Mesenchymal stem cell (in vitro differentiated cells and primary cell): ENCODE results near the gene BCO1.

Experiments
- DNase-seq: peaks from one replicate; pipeline ENCODE4 v3.0.0-alpha.2; 2013
- H2AFZ ChIP-seq: one replicate; pipeline ENCODE4 v1.6.1; 2013; ENCODE audit warnings: low read depth, mild to moderate bottlenecking, control low read depth, inconsistent platforms, low read length, moderate library complexity
- H2AK5ac ChIP-seq: 2 replicates; pipeline ENCODE4 v1.6.1; 2013; ENCODE audit warnings: low read length, moderate library complexity, mild to moderate bottlenecking, inconsistent platforms; ENCODE audit not compliant: severe bottlenecking
- H2BK120ac ChIP-seq: one replicate; pipeline ENCODE4 v1.6.1; 2013; ENCODE audit warnings: low read depth, mild to moderate bottlenecking, inconsistent platforms, low read length, moderate library complexity
- H2BK12ac ChIP-seq, 2 experiments: one replicate each; pipeline ENCODE4 v1.6.1; 2013; ENCODE audit warnings: inconsistent platforms in 2 of 2, low read length in 2 of 2, mild to moderate bottlenecking in 2 of 2, moderate library complexity in 2 of 2, control low read depth in 1 of 2
- H2BK15ac ChIP-seq: one replicate; pipeline ENCODE4 v1.6.1; 2013; ENCODE audit warnings: mild to moderate bottlenecking, low read depth, inconsistent platforms; ENCODE audit not compliant: poor library complexity, severe bottlenecking
- H2BK5ac ChIP-seq: 2 replicates; pipeline ENCODE4 v1.6.1; 2013; ENCODE audit warnings: low read depth, mild to moderate bottlenecking, low read length, control low read depth, inconsistent platforms; ENCODE audit not compliant: poor library complexity, severe bottlenecking
- H3K14ac ChIP-seq, 2 experiments: one replicate each; pipeline ENCODE4 v1.6.1; 2013; ENCODE audit warnings: inconsistent platforms in 2 of 2, low read length in 2 of 2, control low read depth in 1 of 2, mild to moderate bottlenecking in 1 of 2, moderate library complexity in 1 of 2
- H3K18ac ChIP-seq, 2 experiments: one replicate each; pipeline ENCODE4 v1.6.1; 2013; ENCODE audit warnings: inconsistent platforms in 2 of 2, low read length in 2 of 2, control low read depth in 1 of 2, low read depth in 1 of 2, mild to moderate bottlenecking in 1 of 2
- H3K23ac ChIP-seq, 2 experiments: one replicate each; pipeline ENCODE4 v1.6.1; 2013; ENCODE audit warnings: inconsistent platforms in 2 of 2, low read length in 2 of 2, mild to moderate bottlenecking in 2 of 2, moderate library complexity in 2 of 2, control low read depth in 1 of 2
- H3K27ac ChIP-seq: 2 replicates; pipeline ENCODE4 v1.5.1; 2013; ENCODE audit warnings: mild to moderate bottlenecking, moderate library complexity, low read length, control low read depth, inconsistent platforms; ENCODE audit not compliant: poor library complexity, severe bottlenecking
- H3K27me3 ChIP-seq, 2 experiments: 2 replicates each; pipeline versions ENCODE4 v1.6.1 to v1.7.0; 2013; ENCODE audit warnings: low read length in 2 of 2, mild to moderate bottlenecking in 2 of 2, moderate library complexity in 2 of 2, control low read depth in 1 of 2, inconsistent platforms in 1 of 2; ENCODE audit not compliant: control insufficient read depth in 1 of 2, insufficient read depth in 1 of 2
- H3K36me3 ChIP-seq, 2 experiments: 2 replicates each; pipeline versions ENCODE4 v1.6.1 to v1.7.0; 2013; ENCODE audit warnings: low read length in 2 of 2, control low read depth in 1 of 2, inconsistent platforms in 1 of 2, low read depth in 1 of 2, mild to moderate bottlenecking in 1 of 2; ENCODE audit not compliant: insufficient read depth in 2 of 2, control insufficient read depth in 1 of 2
- H3K4ac ChIP-seq, 2 experiments: one replicate each; pipeline ENCODE4 v1.6.1; 2013; ENCODE audit warnings: inconsistent platforms in 2 of 2, low read length in 2 of 2, mild to moderate bottlenecking in 2 of 2, moderate library complexity in 2 of 2, control low read depth in 1 of 2, low read depth in 1 of 2
- H3K4me1 ChIP-seq: 2 replicates; pipeline ENCODE4 v1.6.1; 2013; ENCODE audit warnings: low read depth, low read length, control low read depth; ENCODE audit not compliant: control insufficient read depth, insufficient read depth
- H3K4me2 ChIP-seq: 2 replicates; pipeline ENCODE4 v1.6.1; 2013; ENCODE audit warnings: low read length, mild to moderate bottlenecking, inconsistent platforms; ENCODE audit not compliant: poor library complexity, severe bottlenecking
- H3K4me3 ChIP-seq, 2 experiments: 2 replicates each; pipeline versions ENCODE4 v1.5.1 to v1.7.0; 2013; ENCODE audit warnings: low read length in 2 of 2, mild to moderate bottlenecking in 2 of 2, control low read depth in 1 of 2, low read depth in 1 of 2; ENCODE audit not compliant: insufficient read depth in 1 of 2
- H3K79me1 ChIP-seq: replicated peaks from 2 replicates; pipeline ENCODE4 v1.6.1; 2013; ENCODE audit warnings: mild to moderate bottlenecking, control low read depth, low read length, inconsistent platforms; ENCODE audit not compliant: poor library complexity, severe bottlenecking
- H3K9ac ChIP-seq: 2 replicates; pipeline ENCODE4 v1.7.0; 2013; ENCODE audit warnings: mild to moderate bottlenecking, low read length, moderate library complexity
- H3K9me3 ChIP-seq: 2 replicates; pipeline ENCODE4 v1.7.0; 2013; ENCODE audit warnings: mild to moderate bottlenecking, low read length; ENCODE audit not compliant: control insufficient read depth
- H4K8ac ChIP-seq: one replicate; pipeline ENCODE4 v1.6.1; 2013; ENCODE audit warnings: inconsistent platforms, mild to moderate bottlenecking, low read length, moderate library complexity
- H4K91ac ChIP-seq: one replicate; pipeline ENCODE4 v1.6.1; 2013; ENCODE audit warnings: mild to moderate bottlenecking, low read length, inconsistent platforms
- WGBS: methylation state at CpG from one replicate; pipeline ENCODE4 v1.1.7; 2013; ENCODE audit warnings: mixed read lengths; 5-methylcytosine and 5-hydroxymethylcytosine counted together

Gene BCO1

GRCh38 chr16:81337097-81337496 is 98.6 kb downstream of the BCO1 start:
- Histone ChIP-seq H3K18ac (no peak overlapping the region), H4K8ac (no peak overlapping the region), H3K4me1 (peaks cover 4% of the 10 kb centered on the region), H2AK5ac (no peak overlapping the region), H3K23ac (no peak overlapping the region), H2AFZ (no peak overlapping the region), H3K79me1 (peaks cover 43% of the 10 kb centered on the region), H3K9me3 (no peaks in the 10 kb centered on the region), H3K27ac (no peak overlapping the region), H2BK120ac (no peak overlapping the region), H2BK12ac (no peak overlapping the region), H3K4me2 (no peak overlapping the region), H2BK15ac (no peak overlapping the region), H3K4ac (no peak overlapping the region), H4K91ac (no peak overlapping the region), H2BK5ac (no peak overlapping the region), H3K4me3 (no peak overlapping the region), H3K14ac (no peak overlapping the region), H3K27me3 (no peaks in the 10 kb centered on the region), H3K9ac (no peak overlapping the region), H3K36me3 (no peaks in the 10 kb centered on the region)
- DNase-seq: no peak
- 78% methylated on average over 5 of the region's 5 CpGs for WGBS
